HFF-Myc (cell line): Measurements from ENCODE around the gene PRM2.

Source experiments
- DNase-seq: peaks from one replicate; pipeline ENCODE4 v3.0.0-alpha.2; 2011; ENCODE audit warnings: low read depth; ENCODE audit errors: extremely low read depth
- H3K4me3 ChIP-seq: replicated peaks from 2 replicates; pipeline ENCODE4 v1.5.1; 2011; ENCODE audit warnings: low read depth, mild to moderate bottlenecking, control low read depth, low read length
- CTCF ChIP-seq: IDR thresholded peaks from 2 replicates; pipeline ENCODE4 v1.5.1; 2012; ENCODE audit warnings: mild to moderate bottlenecking, low read depth, low read length, control low read depth; ENCODE audit errors: missing control alignments

The PRM2 gene

GRCh38 chr16:11265124-11265523 is 11.2 kb downstream of the PRM2 start:
- no peak overlapping the region for H3K4me3 ChIP-seq
- no peak for DNase-seq
- no peak for TF ChIP-seq CTCF

- H3K4me3 ChIP-seq, result no peak overlapping the region
- TF ChIP-seq CTCF, result no peak
- no peak for DNase-seq
Observed at GRCh38 chr16:11264155-11264832, 12.0 kb downstream of the PRM2 start.

GRCh38 chr16:11263737-11264136 is 12.5 kb downstream of the PRM2 start:
- TF ChIP-seq CTCF, result no peak
- DNase-seq, result no peak
- H3K4me3 ChIP-seq, result no peak overlapping the region

GRCh38 chr16:11262915-11263314 is 13.4 kb downstream of the PRM2 start:
- no peak overlapping the region for H3K4me3 ChIP-seq
- DNase-seq, result no peak
- TF ChIP-seq CTCF, result no peak

- DNase-seq, result no peak
- no peak for TF ChIP-seq CTCF
- no peak overlapping the region for H3K4me3 ChIP-seq
Observed at GRCh38 chr16:11260596-11260966, 15.7 kb downstream of the PRM2 start.

GRCh38 chr16:11259655-11260595 is 16.4 kb downstream of the PRM2 start:
- no peak overlapping the region for H3K4me3 ChIP-seq
- DNase-seq, result no peak
- TF ChIP-seq CTCF, result no peak
